Measurements from ENCODE around the gene GPR17.

The GPR17 gene

DNA sequence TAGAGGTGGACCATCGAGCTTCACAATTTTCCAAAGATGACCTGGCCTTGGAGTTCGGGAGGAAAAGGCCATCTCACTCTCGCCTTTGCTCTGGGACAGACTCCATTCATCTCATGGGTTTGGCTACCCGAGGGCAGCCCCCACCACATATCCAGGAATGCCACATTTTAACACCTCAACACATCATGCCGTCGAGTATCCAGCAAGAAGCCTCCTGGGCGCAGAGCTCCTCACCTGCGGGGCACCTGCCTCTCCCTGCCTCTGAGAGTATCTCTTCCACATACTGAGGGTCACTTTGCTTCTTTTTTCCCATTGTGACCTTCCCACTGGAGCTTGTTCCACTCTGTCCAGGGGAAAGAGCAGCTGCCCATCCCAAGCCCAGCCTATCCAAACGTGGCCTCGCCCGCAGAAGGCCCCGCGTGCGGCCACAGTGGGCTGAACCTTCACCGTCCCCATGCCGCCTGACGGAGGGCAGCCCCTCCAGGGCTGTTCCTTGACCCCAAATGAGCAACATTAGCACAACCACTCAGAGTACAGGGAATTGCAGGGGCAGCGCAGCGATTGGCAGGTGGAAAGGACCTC, 34.8 kb downstream of the GPR17 start:
- DNase-seq (ENCODE audit: extremely low read depth, low read depth), result no peak
- TF ChIP-seq, protein P1, sequence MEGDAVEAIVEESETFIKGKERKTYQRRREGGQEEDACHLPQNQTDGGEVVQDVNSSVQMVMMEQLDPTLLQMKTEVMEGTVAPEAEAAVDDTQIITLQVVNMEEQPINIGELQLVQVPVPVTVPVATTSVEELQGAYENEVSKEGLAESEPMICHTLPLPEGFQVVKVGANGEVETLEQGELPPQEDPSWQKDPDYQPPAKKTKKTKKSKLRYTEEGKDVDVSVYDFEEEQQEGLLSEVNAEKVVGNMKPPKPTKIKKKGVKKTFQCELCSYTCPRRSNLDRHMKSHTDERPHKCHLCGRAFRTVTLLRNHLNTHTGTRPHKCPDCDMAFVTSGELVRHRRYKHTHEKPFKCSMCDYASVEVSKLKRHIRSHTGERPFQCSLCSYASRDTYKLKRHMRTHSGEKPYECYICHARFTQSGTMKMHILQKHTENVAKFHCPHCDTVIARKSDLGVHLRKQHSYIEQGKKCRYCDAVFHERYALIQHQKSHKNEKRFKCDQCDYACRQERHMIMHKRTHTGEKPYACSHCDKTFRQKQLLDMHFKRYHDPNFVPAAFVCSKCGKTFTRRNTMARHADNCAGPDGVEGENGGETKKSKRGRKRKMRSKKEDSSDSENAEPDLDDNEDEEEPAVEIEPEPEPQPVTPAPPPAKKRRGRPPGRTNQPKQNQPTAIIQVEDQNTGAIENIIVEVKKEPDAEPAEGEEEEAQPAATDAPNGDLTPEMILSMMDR (IDR thresholded peaks at IDR 0.05; ENCODE audit: low read depth, low read length, missing control alignments), result no peak

DNA sequence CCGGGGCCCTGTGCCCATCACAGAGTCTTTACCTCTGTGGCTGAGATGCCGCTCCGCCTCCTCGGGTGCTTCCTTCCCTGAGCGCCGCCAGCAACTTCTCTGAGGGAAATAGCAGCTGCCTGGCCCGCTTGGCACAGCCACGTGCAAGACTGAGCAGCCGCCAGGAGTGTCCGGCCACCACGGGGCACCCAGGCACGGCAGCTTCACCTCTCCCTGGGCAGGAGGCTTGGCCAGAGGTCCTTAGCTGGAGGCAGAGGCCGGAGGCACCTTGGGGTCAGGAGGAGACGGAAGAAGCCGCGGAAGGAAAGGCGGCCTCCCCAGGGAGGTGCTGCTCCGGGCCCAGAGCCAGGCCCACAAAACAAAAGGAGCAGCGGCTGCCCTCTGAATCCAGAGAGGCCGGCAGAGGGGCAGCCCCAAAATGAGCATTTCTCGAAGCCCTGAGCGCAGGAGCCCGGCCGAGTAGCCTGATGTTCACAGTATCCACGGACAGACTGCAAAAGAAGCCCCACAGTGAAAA, 35.4 kb downstream of the GPR17 start:
- TF ChIP-seq, protein P1 (IDR thresholded peaks at IDR 0.05; ENCODE audit: low read depth, low read length, missing control alignments), result no peak
- no peak overlapping the region for H3K4me3 ChIP-seq (replicated peaks; ENCODE audit: low read depth, low read length)
- no peak for DNase-seq (ENCODE audit: extremely low read depth, low read depth)

More for the DNA sequence above, 34.8 kb downstream of the GPR17 start:
- H3K4me3 ChIP-seq (replicated peaks; ENCODE audit: low read depth, low read length), result no peak overlapping the region

DNA sequence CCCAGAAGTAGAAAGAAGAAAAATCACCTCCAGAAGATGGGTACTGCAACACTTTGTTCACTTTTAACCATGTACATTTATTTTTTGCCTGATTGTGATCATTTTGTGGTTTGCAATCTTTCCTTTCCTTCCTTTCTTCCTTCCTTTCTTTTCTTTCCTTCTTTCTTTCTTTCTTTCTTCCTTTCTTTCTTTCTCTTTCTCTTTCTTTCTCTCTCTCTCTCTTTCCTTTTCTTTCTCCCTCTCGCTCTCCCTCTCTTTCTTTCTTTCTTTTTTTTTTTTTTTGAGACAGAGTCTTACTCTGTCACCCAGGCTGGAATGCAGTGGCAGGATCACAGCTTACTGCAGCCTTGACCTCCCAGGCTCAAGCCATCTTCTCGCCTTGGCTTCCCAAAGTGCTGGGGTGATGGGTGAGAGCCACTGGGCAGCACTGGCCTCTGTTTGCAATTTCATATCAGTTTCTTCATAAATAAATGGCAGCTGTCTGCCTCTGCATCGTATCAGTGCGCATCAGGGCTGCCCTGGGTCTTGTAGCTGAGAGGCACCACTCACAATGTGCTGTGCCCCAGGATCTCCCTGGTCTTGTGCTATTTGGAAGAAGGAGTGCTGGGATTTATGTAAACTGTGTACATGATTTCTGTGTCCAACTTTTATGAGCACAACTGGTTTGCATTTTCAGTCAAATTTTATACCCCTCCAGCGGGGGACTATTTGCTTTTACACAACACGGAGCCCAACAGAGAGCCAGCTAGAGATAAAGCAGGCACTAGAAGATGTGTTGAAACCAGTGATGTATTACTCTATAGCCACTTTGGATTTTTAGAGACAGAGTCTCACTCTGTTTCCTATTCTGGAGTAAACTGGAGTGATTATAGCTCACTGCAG, 36.3 kb downstream of the GPR17 start:
- no peak for DNase-seq (ENCODE audit: extremely low read depth, low read depth)
- TF ChIP-seq, protein P1 (IDR thresholded peaks at IDR 0.05; ENCODE audit: low read depth, low read length, missing control alignments), result no peak
- no peak overlapping the region for H3K4me3 ChIP-seq (replicated peaks; ENCODE audit: low read depth, low read length)

DNA sequence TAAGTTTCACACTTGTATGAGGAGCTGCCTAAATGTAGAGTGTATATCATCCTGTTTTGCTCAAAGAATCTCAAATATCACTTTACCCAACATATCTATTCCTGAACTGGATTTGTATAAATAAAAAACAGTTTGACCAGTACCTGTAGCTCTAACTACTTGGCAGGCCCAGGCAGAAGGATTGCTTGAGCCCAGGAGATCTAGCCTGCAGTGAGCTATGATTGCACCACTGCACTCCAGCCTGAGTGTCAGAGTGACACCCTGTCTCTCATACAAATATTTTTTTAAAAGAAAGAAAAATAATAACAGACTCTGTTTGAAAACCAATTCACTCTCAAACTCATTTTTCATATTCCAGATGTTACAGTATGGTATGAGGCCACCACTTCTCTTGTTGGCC, 37.1 kb downstream of the GPR17 start:
- no peak overlapping the region for H3K4me3 ChIP-seq (replicated peaks; ENCODE audit: low read depth, low read length)
- no peak for DNase-seq (ENCODE audit: extremely low read depth, low read depth)
- TF ChIP-seq, protein P1 (IDR thresholded peaks at IDR 0.05; ENCODE audit: low read depth, low read length, missing control alignments), result no peak

DNA sequence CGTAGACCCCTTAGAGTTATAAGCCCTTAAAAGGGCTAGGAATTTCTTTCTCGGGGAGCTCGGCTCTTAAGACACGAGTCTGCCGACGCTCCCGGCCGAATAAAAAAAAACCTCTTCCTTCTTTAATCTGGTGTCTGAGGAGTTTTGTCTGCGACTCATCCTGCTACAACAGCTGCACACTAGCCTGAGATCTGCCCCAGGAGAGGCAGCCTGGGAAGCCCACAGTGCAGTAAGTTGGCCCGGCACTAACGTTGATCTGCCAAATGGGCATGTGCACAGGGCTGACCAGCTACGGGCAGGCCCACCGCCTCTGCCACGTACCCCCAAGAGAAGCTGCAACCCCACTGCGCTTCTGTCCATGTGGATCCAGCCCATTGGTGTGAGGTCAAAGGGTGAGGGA, 37.8 kb downstream of the GPR17 start:
- no peak for DNase-seq (ENCODE audit: extremely low read depth, low read depth)
- H3K4me3 ChIP-seq (replicated peaks; ENCODE audit: low read depth, low read length), result no peak overlapping the region
- TF ChIP-seq, protein P1 (IDR thresholded peaks at IDR 0.05; ENCODE audit: low read depth, low read length, missing control alignments), result no peak

DNA sequence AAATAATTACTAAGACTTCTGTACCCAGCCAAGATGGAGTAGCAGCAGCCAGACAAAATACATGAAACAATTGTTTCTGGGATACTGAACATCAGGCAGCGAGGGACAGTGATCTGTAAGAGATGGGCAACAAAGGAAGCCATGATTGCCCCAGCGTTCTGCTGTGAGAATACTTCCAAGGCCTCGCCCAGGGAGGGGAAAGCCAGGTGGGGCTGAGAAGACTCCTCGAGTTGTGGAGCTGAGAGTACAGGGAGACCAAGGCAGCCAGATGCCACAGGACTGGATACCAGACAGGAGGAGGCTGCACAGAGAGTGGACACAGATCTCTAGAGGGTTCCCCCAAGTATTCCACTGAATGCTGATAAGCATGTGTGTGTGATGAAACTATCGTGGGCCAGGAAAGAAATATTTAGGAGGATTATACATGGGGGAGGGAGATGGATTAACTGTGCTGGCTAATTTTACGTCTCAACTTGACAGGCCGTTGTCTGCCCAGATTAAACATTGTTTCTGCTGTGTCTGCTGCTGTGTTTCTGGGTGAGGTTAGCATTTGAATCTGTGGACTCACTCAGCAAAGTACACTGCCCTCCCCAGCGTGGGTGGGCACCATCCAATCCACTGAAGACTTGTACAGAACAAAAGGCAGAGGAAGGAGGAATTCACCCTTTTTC, 39.6 kb downstream of the GPR17 start:
- DNase-seq (ENCODE audit: extremely low read depth, low read depth), result no peak
- H3K4me3 ChIP-seq (replicated peaks; ENCODE audit: low read depth, low read length), result no peak overlapping the region

More for the DNA sequence above, 39.6 kb downstream of the GPR17 start:
- TF ChIP-seq, protein P1 (IDR thresholded peaks at IDR 0.05; ENCODE audit: low read depth, low read length, missing control alignments), result no peak
